HEK293 (cell line): ENCODE data around the gene LGR5.

Experiments used
- CTCF ChIA-PET: fragments of 350-600 bp; formaldehyde crosslinking; extraction: SDS; loops from one replicate; lab custom pipeline; 2021; ENCODE audit warnings: antibody characterized with exemption; lab: Yijun Ruan, JAX
- POLR2A ChIA-PET: fragments of 300-600 bp; formaldehyde crosslinking; extraction: SDS; loops from one replicate; lab custom pipeline; 2020; ENCODE audit warnings: antibody characterized with exemption, inconsistent platforms; lab: Yijun Ruan, JAX
- H3K27ac ChIP-seq: fragments of 200-500 bp; sonication (Bioruptor generic); 2 replicates; pipeline ENCODE4 v1.5.1; 2014; ENCODE audit warnings: low read depth, low read length, control low read depth, inconsistent platforms; ENCODE audit errors: extremely low read depth
- H3K36me3 ChIP-seq, 2 experiments: fragments of 200-500 bp in 1 of 2; sonication (Bioruptor generic) in 1 of 2; 1 replicate in 1 of 2; 2 replicates in 1 of 2; pipeline ENCODE4 v1.5.1; 2014 to 2017; ENCODE audit warnings: inconsistent platforms in 2 of 2, low read length in 2 of 2; ENCODE audit not compliant: control insufficient read depth in 2 of 2, insufficient read depth in 1 of 2
- H3K4me1 ChIP-seq: fragments of 200-500 bp; sonication (Bioruptor generic); 2 replicates; pipeline ENCODE4 v1.5.1; 2014; ENCODE audit warnings: mild to moderate bottlenecking, low read length, inconsistent platforms; ENCODE audit not compliant: control insufficient read depth, insufficient read depth
- H3K4me3 ChIP-seq: 2 replicates; pipeline ENCODE4 v1.5.1; 2011; ENCODE audit warnings: low read depth, mild to moderate bottlenecking, control low read depth, low read length, moderate library complexity
- H3K9me3 ChIP-seq: fragments of 200-500 bp; sonication (Bioruptor generic); 2 replicates; pipeline ENCODE4 v1.5.1; 2014; ENCODE audit warnings: low read depth, low read length, inconsistent platforms; ENCODE audit not compliant: control insufficient read depth, insufficient read depth
- FEZF1 ChIP-seq: fragments of 450-650 bp; formaldehyde crosslinking; IDR thresholded peaks from 2 replicates; pipeline ENCODE4 v1.5.1; 2016; ENCODE audit warnings: missing biosample characterization, missing genetic modification characterization
- OSR2 ChIP-seq: fragments of 450-650 bp; formaldehyde crosslinking; IDR thresholded peaks from 2 replicates; pipeline ENCODE4 v1.5.1; 2016; ENCODE audit warnings: missing biosample characterization, missing genetic modification characterization
- PRDM10 ChIP-seq: fragments of 450-650 bp; formaldehyde crosslinking; IDR thresholded peaks from 2 replicates; pipeline ENCODE4 v1.5.1; 2016; ENCODE audit warnings: missing biosample characterization, missing genetic modification characterization
- ZNF10 ChIP-seq: fragments of 450-650 bp; formaldehyde crosslinking; IDR thresholded peaks from 2 replicates; pipeline ENCODE4 v1.5.1; 2017; ENCODE audit warnings: missing biosample characterization, missing genetic modification characterization
- ZNF169 ChIP-seq: fragments of 450-650 bp; formaldehyde crosslinking; IDR thresholded peaks from 2 replicates; pipeline ENCODE4 v1.5.1; 2016; ENCODE audit warnings: missing biosample characterization, missing genetic modification characterization
- ZNF18 ChIP-seq: fragments of 450-650 bp; formaldehyde crosslinking; IDR thresholded peaks from 2 replicates; pipeline ENCODE4 v1.5.1; 2016; ENCODE audit warnings: missing biosample characterization, missing genetic modification characterization
- ZNF214 ChIP-seq: fragments of 450-650 bp; formaldehyde crosslinking; IDR thresholded peaks from 2 replicates; pipeline ENCODE4 v1.5.1; 2017; ENCODE audit warnings: missing biosample characterization, mild to moderate bottlenecking, missing genetic modification characterization, borderline replicate concordance
- ZNF292 ChIP-seq: fragments of 450-650 bp; formaldehyde crosslinking; IDR thresholded peaks from 2 replicates; pipeline ENCODE4 v1.5.1; 2016; ENCODE audit warnings: low read depth, missing biosample characterization, missing genetic modification characterization, borderline replicate concordance
- ZNF621 ChIP-seq: fragments of 450-650 bp; formaldehyde crosslinking; IDR thresholded peaks from 2 replicates; pipeline ENCODE4 v1.5.1; 2017; ENCODE audit warnings: missing biosample characterization, missing genetic modification characterization
- ZNF777 ChIP-seq: fragments of 450-650 bp; formaldehyde crosslinking; IDR thresholded peaks from 2 replicates; pipeline ENCODE4 v1.5.1; 2017; ENCODE audit warnings: missing biosample characterization, missing genetic modification characterization, borderline replicate concordance
- ZNF837 ChIP-seq: fragments of 450-650 bp; formaldehyde crosslinking; IDR thresholded peaks from 2 replicates; pipeline ENCODE4 v1.5.1; 2016; ENCODE audit warnings: missing biosample characterization, missing genetic modification characterization
- ZNF843 ChIP-seq: fragments of 450-650 bp; formaldehyde crosslinking; IDR thresholded peaks from 2 replicates; pipeline ENCODE4 v1.5.1; 2016; ENCODE audit warnings: missing biosample characterization, missing genetic modification characterization
- ZSCAN30 ChIP-seq: fragments of 450-650 bp; IDR thresholded peaks from 2 replicates; pipeline ENCODE4 v1.5.1; 2018; ENCODE audit warnings: missing biosample characterization, mild to moderate bottlenecking, missing genetic modification characterization, moderate library complexity
- TF ChIP-seq, protein P1 (sequence below): fragments of 450-650 bp; formaldehyde crosslinking; IDR thresholded peaks from 2 replicates; pipeline ENCODE4 v1.5.1; 2016; ENCODE audit warnings: missing biosample characterization, missing genetic modification characterization
- TF ChIP-seq, protein P2 (sequence below): fragments of 450-650 bp; formaldehyde crosslinking; IDR thresholded peaks from 2 replicates; pipeline ENCODE4 v1.5.1; 2016; ENCODE audit warnings: missing biosample characterization, missing genetic modification characterization, borderline replicate concordance

Gene LGR5

GRCh38 chr12:71602761-71603577 lies 163.4 kb downstream of the LGR5 start:
- Histone ChIP-seq H3K27ac (no peak overlapping the region), H3K4me1 (no peaks in the 10 kb centered on the region), H3K36me3 (peaks cover 16 to 18% of the 10 kb centered on the region in 2 experiments), H3K4me3 (no peak overlapping the region), H3K9me3 (no peaks in the 10 kb centered on the region)
- no peak for TF ChIP-seq ZNF10 (tag by site-specific recombination)
- TF ChIP-seq PRDM10: no peak
- TF ChIP-seq ZNF18 (tag by site-specific recombination): no peak
- TF ChIP-seq ZSCAN30 (tag by site-specific recombination): no peak
- TF ChIP-seq, protein P1, sequence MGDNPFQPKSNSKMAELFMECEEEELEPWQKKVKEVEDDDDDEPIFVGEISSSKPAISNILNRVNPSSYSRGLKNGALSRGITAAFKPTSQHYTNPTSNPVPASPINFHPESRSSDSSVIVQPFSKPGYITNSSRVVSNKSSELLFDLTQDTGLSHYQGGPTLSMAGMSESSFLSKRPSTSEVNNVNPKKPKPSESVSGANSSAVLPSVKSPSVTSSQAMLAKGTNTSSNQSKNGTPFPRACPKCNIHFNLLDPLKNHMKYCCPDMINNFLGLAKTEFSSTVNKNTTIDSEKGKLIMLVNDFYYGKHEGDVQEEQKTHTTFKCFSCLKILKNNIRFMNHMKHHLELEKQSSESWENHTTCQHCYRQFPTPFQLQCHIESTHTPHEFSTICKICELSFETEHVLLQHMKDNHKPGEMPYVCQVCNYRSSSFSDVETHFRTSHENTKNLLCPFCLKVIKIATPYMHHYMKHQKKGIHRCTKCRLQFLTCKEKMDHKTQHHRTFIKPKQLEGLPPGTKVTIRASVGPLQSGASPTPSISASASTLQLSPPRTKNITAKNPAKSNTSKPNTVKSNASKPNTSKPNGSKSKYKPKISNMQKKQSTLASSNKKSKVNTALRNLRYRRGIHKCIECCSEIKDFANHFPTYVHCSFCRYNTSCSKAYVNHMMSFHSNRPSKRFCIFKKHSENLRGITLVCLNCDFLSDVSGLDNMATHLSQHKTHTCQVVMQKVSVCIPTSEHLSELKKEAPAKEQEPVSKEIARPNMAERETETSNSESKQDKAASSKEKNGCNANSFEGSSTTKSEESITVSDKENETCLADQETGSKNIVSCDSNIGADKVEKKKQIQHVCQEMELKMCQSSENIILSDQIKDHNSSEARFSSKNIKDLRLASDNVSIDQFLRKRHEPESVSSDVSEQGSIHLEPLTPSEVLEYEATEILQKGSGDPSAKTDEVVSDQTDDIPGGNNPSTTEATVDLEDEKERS (tag by site-specific recombination): no peak
- TF ChIP-seq ZNF777 (tag by site-specific recombination): no peak
- TF ChIP-seq ZNF292 (tag by site-specific recombination): no peak
- TF ChIP-seq ZNF621 (tag by site-specific recombination): no peak
- TF ChIP-seq, protein P2, sequence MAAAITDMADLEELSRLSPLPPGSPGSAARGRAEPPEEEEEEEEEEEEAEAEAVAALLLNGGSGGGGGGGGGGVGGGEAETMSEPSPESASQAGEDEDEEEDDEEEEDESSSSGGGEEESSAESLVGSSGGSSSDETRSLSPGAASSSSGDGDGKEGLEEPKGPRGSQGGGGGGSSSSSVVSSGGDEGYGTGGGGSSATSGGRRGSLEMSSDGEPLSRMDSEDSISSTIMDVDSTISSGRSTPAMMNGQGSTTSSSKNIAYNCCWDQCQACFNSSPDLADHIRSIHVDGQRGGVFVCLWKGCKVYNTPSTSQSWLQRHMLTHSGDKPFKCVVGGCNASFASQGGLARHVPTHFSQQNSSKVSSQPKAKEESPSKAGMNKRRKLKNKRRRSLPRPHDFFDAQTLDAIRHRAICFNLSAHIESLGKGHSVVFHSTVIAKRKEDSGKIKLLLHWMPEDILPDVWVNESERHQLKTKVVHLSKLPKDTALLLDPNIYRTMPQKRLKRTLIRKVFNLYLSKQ: no peak
- TF ChIP-seq ZNF169: no peak
- ChIA-PET POLR2A (no interaction called here), CTCF (interaction anchor here (0.6 to 0.9 kb wide), 2 partner anchors 188 to 210 kb away, joined by 3 to 5 read pairs; no protein-coding TSS in a partner anchor)

DNA sequence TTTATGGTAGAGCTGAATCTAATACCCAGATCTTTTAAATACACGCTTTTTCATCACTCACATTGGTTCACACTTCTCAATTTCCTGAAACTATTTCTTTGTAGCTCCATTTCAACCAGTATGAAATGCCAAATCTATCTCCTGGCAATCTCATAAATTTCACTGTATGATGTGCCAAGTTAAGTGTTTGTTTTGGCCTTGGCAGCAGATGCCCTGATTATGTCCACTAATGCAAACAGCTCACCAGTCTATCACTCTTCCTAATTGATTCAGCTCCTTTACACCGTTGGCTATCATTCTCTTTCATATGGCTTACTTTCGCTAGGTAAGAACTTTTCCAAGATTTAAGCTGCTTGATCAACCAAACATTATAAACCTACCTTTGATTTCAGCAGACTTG lies 165.4 kb downstream of the LGR5 start:
- ChIA-PET CTCF (interaction anchor here (0.6 to 1.0 kb wide), 3 partner anchors 34 to 378 kb away, joined by 3 read pairs; no protein-coding TSS in a partner anchor), POLR2A (interaction anchor here (0.7 kb wide), 1 partner anchor 166 kb away, joined by 3 read pairs; no protein-coding TSS in a partner anchor)
- Histone ChIP-seq H3K4me1 (no peaks in the 10 kb centered on the region), H3K9me3 (no peaks in the 10 kb centered on the region), H3K36me3 (peaks cover 24 to 36% of the 10 kb centered on the region in 2 experiments), H3K4me3 (no peak overlapping the region), H3K27ac (no peak overlapping the region)
- peak; percentile 29; the same call in 1 of the 2 replicates for TF ChIP-seq ZNF843 (tag by site-specific recombination)
- TF ChIP-seq ZNF837 (tag by site-specific recombination): no peak
- TF ChIP-seq ZNF214: no peak
- peak; percentile 25; the same call in 1 of the 2 replicates for TF ChIP-seq OSR2 (tag by site-specific recombination)
- peak; percentile 31; the same call in 1 of the 2 replicates for TF ChIP-seq FEZF1 (tag by site-specific recombination)
